Measurements from ENCODE around the gene ESYT2. TPM values are rescaled to one million over a fixed set of nuclear protein-coding genes. Genes with fewer than 3 reads are reported as not detected.

Gene ESYT2
- total RNA-seq: 42.7 and 49.3 TPM in 2 replicates

GRCh38 chr7:158829342-158830210, at the start of gene ESYT2:
Gene ESYT2, minus strand, starts transcription at chr7:158829509. Its CDS starts 91 bp downstream, at chr7:158829418.

GRCh38 chr7:158704524-158705233, 124.6 kb downstream of the ESYT2 start, which contains the start of gene NCAPG2:
Gene NCAPG2, minus strand, starts transcription at chr7:158704804. Its CDS starts 2,905 bp downstream, at chr7:158701899.

Other genes with a start within 250 kb of the ESYT2 start
- 1.6 and 1.9 TPM in 2 replicates for gene PTPRN2, start 241.7 kb downstream of the ESYT2 start, total RNA-seq
- 23.8 and 26.1 TPM in 2 replicates for gene NCAPG2, start 124.7 kb downstream of the ESYT2 start, total RNA-seq
- gene DYNC2I1, start 27.0 kb upstream of the ESYT2 start, total RNA-seq: 3.2 and 4.6 TPM in 2 replicates